ENCODE measurements around the gene PLAC1.

Gene PLAC1

GRCh38 chrX:134658002-134658759 lies at the start of gene PLAC1:
TSS of gene PLAC1 (minus strand) at chrX:134658471. CDS start at chrX:134566682, 91,789 bp downstream.
- no peak within 1 kb of the TSS for H3K9ac ChIP-seq (ENCODE audit: low read length)
- H3K4me1 ChIP-seq (ENCODE audit: control insufficient read depth, insufficient read depth, low read length): no peaks in the 10 kb centered on the region
- no peaks in the 10 kb centered on the region for H3K9me3 ChIP-seq (ENCODE audit: control insufficient read depth, low read length)
- H3K27me3 ChIP-seq (ENCODE audit: control insufficient read depth, insufficient read depth, low read length): no peaks in the 10 kb centered on the region
- H3K36me3 ChIP-seq (ENCODE audit: control insufficient read depth, insufficient read depth, low read length): no peaks in the 10 kb centered on the region
- H3K4me3 ChIP-seq (ENCODE audit: low read length): no peak within 1 kb of the TSS

GRCh38 chrX:134706138-134706537 lies 47.9 kb upstream of the PLAC1 start:
- no peaks in the 10 kb centered on the region for H3K9me3 ChIP-seq (ENCODE audit: control insufficient read depth, low read length)
- H3K27me3 ChIP-seq (ENCODE audit: control insufficient read depth, insufficient read depth, low read length): no peaks in the 10 kb centered on the region
- H3K9ac ChIP-seq (ENCODE audit: low read length): no peak overlapping the region
- H3K4me1 ChIP-seq (ENCODE audit: control insufficient read depth, insufficient read depth, low read length): no peaks in the 10 kb centered on the region
- no peaks in the 10 kb centered on the region for H3K36me3 ChIP-seq (ENCODE audit: control insufficient read depth, insufficient read depth, low read length)
- H3K4me3 ChIP-seq (ENCODE audit: low read length): no peak overlapping the region

- no peaks in the 10 kb centered on the region for H3K4me1 ChIP-seq (ENCODE audit: control insufficient read depth, insufficient read depth, low read length)
- no peak overlapping the region for H3K4me3 ChIP-seq (ENCODE audit: low read length)
- no peaks in the 10 kb centered on the region for H3K27me3 ChIP-seq (ENCODE audit: control insufficient read depth, insufficient read depth, low read length)
- no peaks in the 10 kb centered on the region for H3K9me3 ChIP-seq (ENCODE audit: control insufficient read depth, low read length)
- no peak overlapping the region for H3K9ac ChIP-seq (ENCODE audit: low read length)
- no peaks in the 10 kb centered on the region for H3K36me3 ChIP-seq (ENCODE audit: control insufficient read depth, insufficient read depth, low read length)
Measured at GRCh38 chrX:134695999-134696398, 37.7 kb upstream of the PLAC1 start.

- H3K36me3 ChIP-seq (ENCODE audit: control insufficient read depth, insufficient read depth, low read length): no peaks in the 10 kb centered on the region
Measured at GRCh38 chrX:134694333-134695322, 36.4 kb upstream of the PLAC1 start.

GRCh38 chrX:134693644-134694043 lies 35.4 kb upstream of the PLAC1 start:
- Histone ChIP-seq H3K4me3 (ENCODE audit: low read length) (no peak overlapping the region), H3K36me3 (ENCODE audit: control insufficient read depth, insufficient read depth, low read length) (no peaks in the 10 kb centered on the region), H3K27me3 (ENCODE audit: control insufficient read depth, insufficient read depth, low read length) (no peaks in the 10 kb centered on the region), H3K9me3 (ENCODE audit: control insufficient read depth, low read length) (no peaks in the 10 kb centered on the region), H3K9ac (ENCODE audit: low read length) (no peak overlapping the region), H3K4me1 (ENCODE audit: control insufficient read depth, insufficient read depth, low read length) (no peaks in the 10 kb centered on the region)

More at GRCh38 chrX:134694333-134695322, 36.4 kb upstream of the PLAC1 start:
- H3K27me3 ChIP-seq (ENCODE audit: control insufficient read depth, insufficient read depth, low read length): no peaks in the 10 kb centered on the region
- H3K9ac ChIP-seq (ENCODE audit: low read length): no peak overlapping the region
- H3K4me1 ChIP-seq (ENCODE audit: control insufficient read depth, insufficient read depth, low read length): no peaks in the 10 kb centered on the region
- no peaks in the 10 kb centered on the region for H3K9me3 ChIP-seq (ENCODE audit: control insufficient read depth, low read length)
- no peak overlapping the region for H3K4me3 ChIP-seq (ENCODE audit: low read length)

- Histone ChIP-seq H3K4me3 (ENCODE audit: low read length) (no peak overlapping the region), H3K36me3 (ENCODE audit: control insufficient read depth, insufficient read depth, low read length) (no peaks in the 10 kb centered on the region), H3K27me3 (ENCODE audit: control insufficient read depth, insufficient read depth, low read length) (no peaks in the 10 kb centered on the region), H3K9ac (ENCODE audit: low read length) (no peak overlapping the region), H3K4me1 (ENCODE audit: control insufficient read depth, insufficient read depth, low read length) (no peaks in the 10 kb centered on the region), H3K9me3 (ENCODE audit: control insufficient read depth, low read length) (no peaks in the 10 kb centered on the region)
Measured at GRCh38 chrX:134692990-134693389, 34.7 kb upstream of the PLAC1 start.

- Histone ChIP-seq H3K4me3 (ENCODE audit: low read length) (no peak overlapping the region), H3K9me3 (ENCODE audit: control insufficient read depth, low read length) (no peaks in the 10 kb centered on the region), H3K27me3 (ENCODE audit: control insufficient read depth, insufficient read depth, low read length) (no peaks in the 10 kb centered on the region), H3K4me1 (ENCODE audit: control insufficient read depth, insufficient read depth, low read length) (no peaks in the 10 kb centered on the region), H3K36me3 (ENCODE audit: control insufficient read depth, insufficient read depth, low read length) (no peaks in the 10 kb centered on the region), H3K9ac (ENCODE audit: low read length) (no peak overlapping the region)
Measured at GRCh38 chrX:134692233-134692632, 34.0 kb upstream of the PLAC1 start.

GRCh38 chrX:134691453-134691852 lies 33.2 kb upstream of the PLAC1 start:
- Histone ChIP-seq H3K9ac (ENCODE audit: low read length) (no peak overlapping the region), H3K4me1 (ENCODE audit: control insufficient read depth, insufficient read depth, low read length) (no peaks in the 10 kb centered on the region), H3K4me3 (ENCODE audit: low read length) (no peak overlapping the region), H3K27me3 (ENCODE audit: control insufficient read depth, insufficient read depth, low read length) (no peaks in the 10 kb centered on the region), H3K36me3 (ENCODE audit: control insufficient read depth, insufficient read depth, low read length) (no peaks in the 10 kb centered on the region), H3K9me3 (ENCODE audit: control insufficient read depth, low read length) (no peaks in the 10 kb centered on the region)

- Histone ChIP-seq H3K9ac (ENCODE audit: low read length) (no peak overlapping the region), H3K4me3 (ENCODE audit: low read length) (no peak overlapping the region), H3K27me3 (ENCODE audit: control insufficient read depth, insufficient read depth, low read length) (no peaks in the 10 kb centered on the region), H3K9me3 (ENCODE audit: control insufficient read depth, low read length) (no peaks in the 10 kb centered on the region), H3K36me3 (ENCODE audit: control insufficient read depth, insufficient read depth, low read length) (no peaks in the 10 kb centered on the region), H3K4me1 (ENCODE audit: control insufficient read depth, insufficient read depth, low read length) (no peaks in the 10 kb centered on the region)
Measured at GRCh38 chrX:134688839-134689238, 30.6 kb upstream of the PLAC1 start.

GRCh38 chrX:134688031-134688823 lies 30.0 kb upstream of the PLAC1 start:
- Histone ChIP-seq H3K9ac (ENCODE audit: low read length) (no peak overlapping the region), H3K9me3 (ENCODE audit: control insufficient read depth, low read length) (no peaks in the 10 kb centered on the region), H3K4me3 (ENCODE audit: low read length) (no peak overlapping the region), H3K27me3 (ENCODE audit: control insufficient read depth, insufficient read depth, low read length) (no peaks in the 10 kb centered on the region), H3K36me3 (ENCODE audit: control insufficient read depth, insufficient read depth, low read length) (no peaks in the 10 kb centered on the region), H3K4me1 (ENCODE audit: control insufficient read depth, insufficient read depth, low read length) (no peaks in the 10 kb centered on the region)

GRCh38 chrX:134685668-134686067 lies 27.4 kb upstream of the PLAC1 start:
- Histone ChIP-seq H3K9me3 (ENCODE audit: control insufficient read depth, low read length) (no peaks in the 10 kb centered on the region), H3K4me3 (ENCODE audit: low read length) (no peak overlapping the region), H3K36me3 (ENCODE audit: control insufficient read depth, insufficient read depth, low read length) (no peaks in the 10 kb centered on the region), H3K9ac (ENCODE audit: low read length) (no peak overlapping the region), H3K27me3 (ENCODE audit: control insufficient read depth, insufficient read depth, low read length) (no peaks in the 10 kb centered on the region), H3K4me1 (ENCODE audit: control insufficient read depth, insufficient read depth, low read length) (no peaks in the 10 kb centered on the region)

All from mucosa of stomach (tissue), 1 donor.